ENCODE data around the gene GPR179. TPM values are rescaled to one million over a fixed set of nuclear protein-coding genes. Genes with fewer than 3 reads are reported as not detected.

The GPR179 gene
- total RNA-seq, 2 donors from 2014 or later = 0.03 to 0.12 TPM

GRCh38 chr17:38350035-38350434 is 6.3 kb upstream of the GPR179 start:
- H3K27ac ChIP-seq = no peak overlapping the region
- no peaks in the 10 kb centered on the region for H3K4me1 ChIP-seq
- H3K4me3 ChIP-seq = no peak overlapping the region
- no peaks in the 10 kb centered on the region for H3K36me3 ChIP-seq
- H3K9ac ChIP-seq (ENCODE audit: low read depth in 2 of 2, low read length in 2 of 2) = no peak overlapping the region
- no peaks in the 10 kb centered on the region for H3K9me3 ChIP-seq
- TF ChIP-seq CTCF (IDR thresholded peaks at IDR 0.05) = no peak
- intact Hi-C loops (cut with DNase I) = loop anchor here (1.0 kb wide), 1 partner anchor 64 kb away; no protein-coding TSS in a partner anchor
- no peak for DNase-seq
- H3K27me3 ChIP-seq = no peaks in the 10 kb centered on the region

GRCh38 chr17:38349097-38349730 is 5.5 kb upstream of the GPR179 start:
- no peaks in the 10 kb centered on the region for H3K9me3 ChIP-seq
- H3K27me3 ChIP-seq = no peaks in the 10 kb centered on the region
- no peaks in the 10 kb centered on the region for H3K4me1 ChIP-seq
- H3K9ac ChIP-seq (ENCODE audit: low read depth in 2 of 2, low read length in 2 of 2) = no peak overlapping the region
- H3K36me3 ChIP-seq = no peaks in the 10 kb centered on the region
- H3K4me3 ChIP-seq = no peak overlapping the region
- peak; percentile 90 for DNase-seq
- H3K27ac ChIP-seq = no peak overlapping the region
- intact Hi-C loops (cut with DNase I) = no loop called here
- peak; percentile 84 for TF ChIP-seq CTCF (IDR thresholded peaks at IDR 0.05)

- DNase-seq = no peak
- intact Hi-C loops (cut with DNase I) = no loop called here
- no peak overlapping the region for H3K9ac ChIP-seq (ENCODE audit: low read depth in 2 of 2, low read length in 2 of 2)
- H3K36me3 ChIP-seq = no peaks in the 10 kb centered on the region
- H3K27ac ChIP-seq = no peak overlapping the region
- no peak overlapping the region for H3K4me3 ChIP-seq
- no peaks in the 10 kb centered on the region for H3K4me1 ChIP-seq
- H3K27me3 ChIP-seq = no peaks in the 10 kb centered on the region
- TF ChIP-seq CTCF (IDR thresholded peaks at IDR 0.05) = no peak
- H3K9me3 ChIP-seq = no peaks in the 10 kb centered on the region
These were observed 2.0 kb upstream of the GPR179 start for GRCh38 chr17:38345743-38346142.

- H3K4me3 ChIP-seq = no peak overlapping the region
- no peak for DNase-seq
- no peaks in the 10 kb centered on the region for H3K36me3 ChIP-seq
- H3K4me1 ChIP-seq = no peaks in the 10 kb centered on the region
- H3K9ac ChIP-seq (ENCODE audit: low read depth in 2 of 2, low read length in 2 of 2) = no peak overlapping the region
- no peak overlapping the region for H3K27ac ChIP-seq
- no peak for TF ChIP-seq CTCF (IDR thresholded peaks at IDR 0.05)
- intact Hi-C loops (cut with DNase I) = no loop called here
- no peaks in the 10 kb centered on the region for H3K27me3 ChIP-seq
- H3K9me3 ChIP-seq = no peaks in the 10 kb centered on the region
These were observed 627 bp upstream of the GPR179 start for GRCh38 chr17:38344420-38344745.

- no peak for TF ChIP-seq CTCF (IDR thresholded peaks at IDR 0.05)
- Histone ChIP-seq H3K4me1 (no peaks in the 10 kb centered on the region), H3K27me3 (no peaks in the 10 kb centered on the region), H3K9me3 (no peaks in the 10 kb centered on the region), H3K36me3 (no peaks in the 10 kb centered on the region), H3K27ac (no peak overlapping the region), H3K9ac (ENCODE audit: low read depth in 2 of 2, low read length in 2 of 2) (no peak overlapping the region), H3K4me3 (no peak overlapping the region)
- intact Hi-C loops (cut with DNase I) = no loop called here
- no peak for DNase-seq
These were observed 709 bp downstream of the GPR179 start for GRCh38 chr17:38342886-38343607.
